ENCODE measurements around the gene SOX6.
"Not testable (repeated sequence)": the region's sequence is repeated elsewhere in the genome, so short reads cannot be mapped to it uniquely, and the experiment has no call there.

The SOX6 gene

DNA sequence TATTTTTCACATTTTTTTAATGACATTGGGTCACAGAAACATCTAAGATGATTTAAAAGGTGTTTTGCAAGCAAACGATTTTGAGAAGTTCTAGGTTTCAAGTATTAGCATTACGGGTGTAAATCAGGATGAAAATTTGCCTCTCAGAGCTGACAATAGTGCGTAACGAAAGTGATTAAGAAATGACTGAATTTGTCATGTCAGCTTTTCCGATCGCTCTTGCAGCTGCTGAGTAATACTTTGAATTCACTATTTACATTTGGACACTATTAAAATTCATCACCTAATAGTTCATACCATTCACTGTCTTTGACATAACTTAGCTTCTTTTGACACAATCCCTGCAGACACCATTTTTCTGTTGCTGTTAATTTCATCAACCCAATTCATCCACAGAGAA is 205.2 kb downstream of the SOX6 start:
- H3K9ac ChIP-seq (ENCODE audit: low read length in 2 of 2) = no peak overlapping the region
- no peaks in the 10 kb centered on the region for H3K9me3 ChIP-seq (ENCODE audit: control insufficient read depth in 2 of 2, low read length in 2 of 2)
- no peak overlapping the region for H3K4me3 ChIP-seq (ENCODE audit: low read length in 2 of 2)
- H3K27ac ChIP-seq (ENCODE audit: low read length) = no peak overlapping the region
- no peaks in the 10 kb centered on the region for H3K27me3 ChIP-seq (ENCODE audit: control insufficient read depth in 1 of 2, insufficient read depth in 2 of 2, low read length in 2 of 2)
- no peaks in the 10 kb centered on the region for H3K4me1 ChIP-seq (ENCODE audit: control insufficient read depth, insufficient read depth, low read length)
- no peaks in the 10 kb centered on the region for H3K36me3 ChIP-seq (ENCODE audit: control insufficient read depth in 2 of 2, insufficient read depth in 2 of 2, low read length in 2 of 2)

DNA sequence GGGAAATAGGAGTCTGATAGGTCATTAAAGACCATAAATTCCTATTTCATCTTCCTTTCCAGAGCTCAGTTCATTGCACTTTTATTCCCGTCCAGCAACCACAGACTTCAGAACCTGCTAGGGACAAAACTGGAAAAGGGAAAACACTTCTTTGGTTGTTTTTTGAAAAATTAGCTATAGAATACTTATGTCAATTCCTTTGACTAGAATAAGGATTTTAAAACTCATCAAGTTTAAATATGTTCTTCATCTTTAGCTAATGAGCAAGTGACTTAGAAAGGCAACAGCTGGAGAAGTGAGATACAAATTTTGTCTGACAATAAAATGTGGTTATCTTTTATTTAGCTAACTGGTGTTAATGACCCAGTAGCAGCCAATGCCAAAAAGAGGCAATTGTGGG is 206.9 kb downstream of the SOX6 start:
- Histone ChIP-seq H3K4me1 (ENCODE audit: control insufficient read depth, insufficient read depth, low read length) (no peaks in the 10 kb centered on the region), H3K27ac (ENCODE audit: low read length) (no peak overlapping the region), H3K27me3 (ENCODE audit: control insufficient read depth in 1 of 2, insufficient read depth in 2 of 2, low read length in 2 of 2) (no peaks in the 10 kb centered on the region), H3K9me3 (ENCODE audit: control insufficient read depth in 2 of 2, low read length in 2 of 2) (no peaks in the 10 kb centered on the region), H3K9ac (ENCODE audit: low read length in 2 of 2) (no peak overlapping the region), H3K36me3 (ENCODE audit: control insufficient read depth in 2 of 2, insufficient read depth in 2 of 2, low read length in 2 of 2) (no peaks in the 10 kb centered on the region), H3K4me3 (ENCODE audit: low read length in 2 of 2) (no peak overlapping the region)

DNA sequence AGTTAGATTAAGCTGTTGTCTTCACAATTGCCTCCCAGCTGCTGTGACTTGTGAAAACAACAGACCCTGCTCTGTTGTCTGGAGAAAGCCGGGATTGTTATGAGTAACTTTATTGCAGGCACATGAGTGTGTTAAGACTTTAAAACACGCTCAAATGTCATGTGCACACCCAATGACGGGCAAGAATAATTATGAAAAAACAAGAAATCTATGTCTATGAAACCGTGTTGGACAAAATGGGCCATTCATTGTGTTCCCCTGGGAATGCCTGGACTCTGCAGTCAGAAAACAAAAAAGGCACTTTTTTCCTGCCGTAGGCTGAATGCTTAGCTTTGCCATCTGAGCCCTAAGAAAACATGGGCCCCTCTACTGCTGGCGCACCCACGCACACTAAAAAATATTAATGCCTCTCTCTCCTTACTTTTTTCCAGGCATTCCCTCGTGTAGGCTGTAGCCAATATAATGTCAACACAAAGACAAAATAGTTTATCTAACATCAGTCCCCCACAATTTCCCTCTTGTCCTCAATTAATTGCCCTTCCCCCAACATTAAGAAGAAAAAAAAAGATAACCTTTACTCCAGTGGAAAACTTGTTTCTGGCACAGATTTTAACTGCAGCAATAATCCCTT is 207.9 kb downstream of the SOX6 start:
- H3K36me3 ChIP-seq (ENCODE audit: control insufficient read depth in 2 of 2, insufficient read depth in 2 of 2, low read length in 2 of 2) = no peaks in the 10 kb centered on the region
- no peaks in the 10 kb centered on the region for H3K9me3 ChIP-seq (ENCODE audit: control insufficient read depth in 2 of 2, low read length in 2 of 2)
- no peaks in the 10 kb centered on the region for H3K27me3 ChIP-seq (ENCODE audit: control insufficient read depth in 1 of 2, insufficient read depth in 2 of 2, low read length in 2 of 2)
- H3K4me1 ChIP-seq (ENCODE audit: control insufficient read depth, insufficient read depth, low read length) = no peaks in the 10 kb centered on the region
- H3K9ac ChIP-seq (ENCODE audit: low read length in 2 of 2) = no peak overlapping the region
- no peak overlapping the region for H3K27ac ChIP-seq (ENCODE audit: low read length)
- no peak overlapping the region for H3K4me3 ChIP-seq (ENCODE audit: low read length in 2 of 2)

- not testable (repeated sequence) for H3K9me3 ChIP-seq (ENCODE audit: control insufficient read depth in 2 of 2, low read length in 2 of 2); H3K4me1 ChIP-seq (ENCODE audit: control insufficient read depth, insufficient read depth, low read length); H3K9ac ChIP-seq (ENCODE audit: low read length in 2 of 2); H3K27me3 ChIP-seq (ENCODE audit: control insufficient read depth in 1 of 2, insufficient read depth in 2 of 2, low read length in 2 of 2); H3K27ac ChIP-seq (ENCODE audit: low read length); H3K4me3 ChIP-seq (ENCODE audit: low read length in 2 of 2); H3K36me3 ChIP-seq (ENCODE audit: control insufficient read depth in 2 of 2, insufficient read depth in 2 of 2, low read length in 2 of 2)
Measured at GRCh38 chr11:16146980-16147379, 209.4 kb downstream of the SOX6 start.

DNA sequence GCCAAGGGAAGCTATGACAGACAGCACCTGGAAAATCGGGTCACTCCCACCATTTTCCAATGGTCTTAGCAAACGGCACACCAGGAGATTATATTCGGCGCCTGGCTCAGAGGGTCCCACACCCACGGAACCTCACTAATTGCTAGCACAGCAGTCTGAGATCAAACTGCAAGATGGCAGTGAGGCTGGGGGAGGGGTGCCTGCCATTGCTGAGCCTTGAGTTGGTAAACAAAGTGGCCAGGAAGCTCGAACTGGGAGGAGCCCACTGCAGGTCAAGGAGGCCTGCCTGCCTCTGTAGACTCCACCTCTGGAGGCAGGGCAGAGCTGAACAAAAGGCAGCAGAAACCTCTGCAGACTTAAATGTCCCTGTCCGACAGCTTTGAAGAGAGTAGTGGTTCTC is 214.7 kb downstream of the SOX6 start:
- H3K27me3 ChIP-seq (ENCODE audit: control insufficient read depth in 1 of 2, insufficient read depth in 2 of 2, low read length in 2 of 2) = not testable (repeated sequence)

DNA sequence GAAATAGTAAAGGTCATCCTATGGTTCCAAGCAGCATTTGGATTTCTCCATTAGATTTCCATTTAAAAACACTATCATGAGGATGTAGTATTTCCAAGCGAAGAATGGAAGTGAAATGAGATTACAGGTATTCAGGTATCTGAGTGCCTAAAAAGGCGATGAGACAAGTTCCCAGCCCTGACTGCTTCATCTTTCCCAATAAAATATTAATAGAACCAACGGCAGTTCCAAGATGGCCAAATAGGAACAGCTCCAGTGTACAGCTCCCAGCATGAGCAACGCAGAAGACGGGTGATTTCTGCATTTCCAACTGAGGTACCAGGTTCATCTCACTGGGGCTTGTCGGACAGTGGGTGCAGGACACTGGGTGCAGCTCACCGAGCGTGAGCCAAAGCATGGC is 215.2 kb downstream of the SOX6 start:
- not testable (repeated sequence) for H3K9me3 ChIP-seq (ENCODE audit: control insufficient read depth in 2 of 2, low read length in 2 of 2); H3K4me1 ChIP-seq (ENCODE audit: control insufficient read depth, insufficient read depth, low read length); H3K4me3 ChIP-seq (ENCODE audit: low read length in 2 of 2); H3K27me3 ChIP-seq (ENCODE audit: control insufficient read depth in 1 of 2, insufficient read depth in 2 of 2, low read length in 2 of 2); H3K27ac ChIP-seq (ENCODE audit: low read length); H3K36me3 ChIP-seq (ENCODE audit: control insufficient read depth in 2 of 2, insufficient read depth in 2 of 2, low read length in 2 of 2); H3K9ac ChIP-seq (ENCODE audit: low read length in 2 of 2)

More for the DNA sequence above, 214.7 kb downstream of the SOX6 start:
- not testable (repeated sequence) for H3K9me3 ChIP-seq (ENCODE audit: control insufficient read depth in 2 of 2, low read length in 2 of 2); H3K36me3 ChIP-seq (ENCODE audit: control insufficient read depth in 2 of 2, insufficient read depth in 2 of 2, low read length in 2 of 2); H3K4me1 ChIP-seq (ENCODE audit: control insufficient read depth, insufficient read depth, low read length); H3K27ac ChIP-seq (ENCODE audit: low read length); H3K9ac ChIP-seq (ENCODE audit: low read length in 2 of 2); H3K4me3 ChIP-seq (ENCODE audit: low read length in 2 of 2)

- Histone ChIP-seq H3K27me3 (ENCODE audit: control insufficient read depth in 1 of 2, insufficient read depth in 2 of 2, low read length in 2 of 2) (no peaks in the 10 kb centered on the region), H3K27ac (ENCODE audit: low read length) (no peak overlapping the region), H3K36me3 (ENCODE audit: control insufficient read depth in 2 of 2, insufficient read depth in 2 of 2, low read length in 2 of 2) (no peaks in the 10 kb centered on the region), H3K9me3 (ENCODE audit: control insufficient read depth in 2 of 2, low read length in 2 of 2) (peaks cover 0 to 2% of the 10 kb centered on the region in 2 donors), H3K9ac (ENCODE audit: low read length in 2 of 2) (no peak overlapping the region), H3K4me3 (ENCODE audit: low read length in 2 of 2) (no peak overlapping the region), H3K4me1 (ENCODE audit: control insufficient read depth, insufficient read depth, low read length) (no peaks in the 10 kb centered on the region)
Measured at GRCh38 chr11:16136792-16137390, 219.5 kb downstream of the SOX6 start.

- no peaks in the 10 kb centered on the region for H3K27me3 ChIP-seq (ENCODE audit: control insufficient read depth in 1 of 2, insufficient read depth in 2 of 2, low read length in 2 of 2)
- H3K9me3 ChIP-seq (ENCODE audit: control insufficient read depth in 2 of 2, low read length in 2 of 2) = peaks cover 0 to 2% of the 10 kb centered on the region in 2 donors
- H3K9ac ChIP-seq (ENCODE audit: low read length in 2 of 2) = no peak overlapping the region
- no peaks in the 10 kb centered on the region for H3K36me3 ChIP-seq (ENCODE audit: control insufficient read depth in 2 of 2, insufficient read depth in 2 of 2, low read length in 2 of 2)
- H3K27ac ChIP-seq (ENCODE audit: low read length) = no peak overlapping the region
- H3K4me1 ChIP-seq (ENCODE audit: control insufficient read depth, insufficient read depth, low read length) = no peaks in the 10 kb centered on the region
- H3K4me3 ChIP-seq (ENCODE audit: low read length in 2 of 2) = no peak overlapping the region
Measured at GRCh38 chr11:16133867-16134266, 222.5 kb downstream of the SOX6 start.

DNA sequence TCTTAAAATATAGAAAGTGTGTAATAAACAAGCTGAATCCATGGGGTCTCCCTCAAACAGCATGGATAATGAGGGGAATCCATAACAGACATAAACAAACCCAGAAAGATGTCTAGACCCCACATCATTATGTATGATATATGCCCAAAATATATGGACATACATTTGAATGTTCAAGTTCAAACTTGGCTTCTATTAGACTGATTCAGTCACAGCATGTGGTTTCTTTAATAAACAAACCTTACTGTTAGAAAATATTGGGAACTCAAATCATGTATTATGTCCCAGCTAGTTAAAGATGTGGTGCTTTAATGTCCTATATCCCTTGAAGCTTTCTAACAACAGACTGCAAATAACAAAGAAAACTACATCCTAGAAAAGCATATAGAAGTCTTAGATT is 228.6 kb downstream of the SOX6 start:
- no peaks in the 10 kb centered on the region for H3K36me3 ChIP-seq (ENCODE audit: control insufficient read depth in 2 of 2, insufficient read depth in 2 of 2, low read length in 2 of 2)
- H3K27ac ChIP-seq (ENCODE audit: low read length) = no peak overlapping the region
- H3K9ac ChIP-seq (ENCODE audit: low read length in 2 of 2) = no peak overlapping the region
- no peaks in the 10 kb centered on the region for H3K27me3 ChIP-seq (ENCODE audit: control insufficient read depth in 1 of 2, insufficient read depth in 2 of 2, low read length in 2 of 2)
- H3K4me3 ChIP-seq (ENCODE audit: low read length in 2 of 2) = no peak overlapping the region
- H3K9me3 ChIP-seq (ENCODE audit: control insufficient read depth in 2 of 2, low read length in 2 of 2) = no peaks in the 10 kb centered on the region
- H3K4me1 ChIP-seq (ENCODE audit: control insufficient read depth, insufficient read depth, low read length) = no peaks in the 10 kb centered on the region

- Histone ChIP-seq H3K4me1 (ENCODE audit: control insufficient read depth, insufficient read depth, low read length) (no peaks in the 10 kb centered on the region), H3K27ac (ENCODE audit: low read length) (no peak overlapping the region), H3K9me3 (ENCODE audit: control insufficient read depth in 2 of 2, low read length in 2 of 2) (no peaks in the 10 kb centered on the region), H3K4me3 (ENCODE audit: low read length in 2 of 2) (no peak overlapping the region), H3K9ac (ENCODE audit: low read length in 2 of 2) (no peak overlapping the region), H3K27me3 (ENCODE audit: control insufficient read depth in 1 of 2, insufficient read depth in 2 of 2, low read length in 2 of 2) (no peaks in the 10 kb centered on the region), H3K36me3 (ENCODE audit: control insufficient read depth in 2 of 2, insufficient read depth in 2 of 2, low read length in 2 of 2) (no peaks in the 10 kb centered on the region)
Measured at GRCh38 chr11:16126362-16126761, 230.0 kb downstream of the SOX6 start.

DNA sequence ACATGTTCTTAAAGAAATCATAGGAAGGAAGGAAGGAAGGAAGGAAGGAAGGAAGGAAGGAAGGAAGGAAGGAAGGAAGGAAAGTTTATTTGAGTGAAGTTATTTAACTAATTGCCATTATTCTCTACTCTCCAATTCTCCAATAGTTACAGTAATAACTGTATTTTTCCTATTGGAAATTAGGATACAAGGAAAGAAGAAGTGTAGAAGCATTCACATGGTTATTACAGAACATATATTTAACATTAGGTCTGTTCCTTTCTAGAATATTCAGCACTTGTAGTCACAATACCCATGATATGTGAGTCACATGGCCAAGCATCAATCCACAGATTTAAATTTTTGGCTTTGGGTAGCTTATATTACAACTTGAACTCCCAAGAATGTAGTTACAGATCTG is 230.6 kb downstream of the SOX6 start:
- H3K4me3 ChIP-seq (ENCODE audit: low read length in 2 of 2) = no peak overlapping the region
- no peak overlapping the region for H3K9ac ChIP-seq (ENCODE audit: low read length in 2 of 2)
- no peaks in the 10 kb centered on the region for H3K27me3 ChIP-seq (ENCODE audit: control insufficient read depth in 1 of 2, insufficient read depth in 2 of 2, low read length in 2 of 2)
- no peaks in the 10 kb centered on the region for H3K36me3 ChIP-seq (ENCODE audit: control insufficient read depth in 2 of 2, insufficient read depth in 2 of 2, low read length in 2 of 2)
- H3K4me1 ChIP-seq (ENCODE audit: control insufficient read depth, insufficient read depth, low read length) = no peaks in the 10 kb centered on the region
- H3K27ac ChIP-seq (ENCODE audit: low read length) = no peak overlapping the region
- no peaks in the 10 kb centered on the region for H3K9me3 ChIP-seq (ENCODE audit: control insufficient read depth in 2 of 2, low read length in 2 of 2)
